ENCODE measurements around the gene ARL6.

Gene ARL6

DNA sequence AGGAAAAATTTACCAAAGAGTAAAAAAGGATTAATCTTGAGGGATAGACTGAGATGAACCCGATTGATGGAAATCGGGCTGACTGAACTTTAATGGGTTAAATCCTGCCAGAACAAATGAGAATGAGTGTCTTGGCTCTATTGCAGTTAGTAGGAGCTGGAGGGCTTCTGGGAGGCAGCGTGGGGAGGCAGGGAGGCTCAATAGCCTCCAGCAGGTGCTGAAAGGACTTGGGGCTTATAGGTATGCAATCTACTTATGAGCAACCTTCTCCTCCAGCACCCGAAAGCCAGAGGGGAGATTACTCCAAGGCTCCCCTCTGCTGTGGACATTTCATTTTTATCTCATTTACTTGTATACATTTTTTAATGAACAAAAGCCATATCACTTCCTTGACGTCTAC, 56.2 kb downstream of the ARL6 start:
- H3K9ac ChIP-seq, result no peak overlapping the region
- no peak overlapping the region for H3K27ac ChIP-seq
- no peaks in the 10 kb centered on the region for H3K4me1 ChIP-seq
- peak overlapping the region; percentile 96 for H2AFZ ChIP-seq
- no peaks in the 10 kb centered on the region for H3K36me3 ChIP-seq (ENCODE audit: control insufficient read depth, insufficient read depth, low read length)
- H3K4me2 ChIP-seq (ENCODE audit: low read length), result no peak overlapping the region
- H3K27me3 ChIP-seq (ENCODE audit: control insufficient read depth, insufficient read depth, low read length), result no peaks in the 10 kb centered on the region
- no peak overlapping the region for H3K4me3 ChIP-seq (ENCODE audit: low read depth, low read length)
- no peaks in the 10 kb centered on the region for H3K9me3 ChIP-seq (ENCODE audit: control insufficient read depth, low read length)
- TF ChIP-seq, protein P1, sequence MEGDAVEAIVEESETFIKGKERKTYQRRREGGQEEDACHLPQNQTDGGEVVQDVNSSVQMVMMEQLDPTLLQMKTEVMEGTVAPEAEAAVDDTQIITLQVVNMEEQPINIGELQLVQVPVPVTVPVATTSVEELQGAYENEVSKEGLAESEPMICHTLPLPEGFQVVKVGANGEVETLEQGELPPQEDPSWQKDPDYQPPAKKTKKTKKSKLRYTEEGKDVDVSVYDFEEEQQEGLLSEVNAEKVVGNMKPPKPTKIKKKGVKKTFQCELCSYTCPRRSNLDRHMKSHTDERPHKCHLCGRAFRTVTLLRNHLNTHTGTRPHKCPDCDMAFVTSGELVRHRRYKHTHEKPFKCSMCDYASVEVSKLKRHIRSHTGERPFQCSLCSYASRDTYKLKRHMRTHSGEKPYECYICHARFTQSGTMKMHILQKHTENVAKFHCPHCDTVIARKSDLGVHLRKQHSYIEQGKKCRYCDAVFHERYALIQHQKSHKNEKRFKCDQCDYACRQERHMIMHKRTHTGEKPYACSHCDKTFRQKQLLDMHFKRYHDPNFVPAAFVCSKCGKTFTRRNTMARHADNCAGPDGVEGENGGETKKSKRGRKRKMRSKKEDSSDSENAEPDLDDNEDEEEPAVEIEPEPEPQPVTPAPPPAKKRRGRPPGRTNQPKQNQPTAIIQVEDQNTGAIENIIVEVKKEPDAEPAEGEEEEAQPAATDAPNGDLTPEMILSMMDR (IDR thresholded peaks at IDR 0.05), result no peak
- no peaks in the 10 kb centered on the region for H3K79me2 ChIP-seq

DNA sequence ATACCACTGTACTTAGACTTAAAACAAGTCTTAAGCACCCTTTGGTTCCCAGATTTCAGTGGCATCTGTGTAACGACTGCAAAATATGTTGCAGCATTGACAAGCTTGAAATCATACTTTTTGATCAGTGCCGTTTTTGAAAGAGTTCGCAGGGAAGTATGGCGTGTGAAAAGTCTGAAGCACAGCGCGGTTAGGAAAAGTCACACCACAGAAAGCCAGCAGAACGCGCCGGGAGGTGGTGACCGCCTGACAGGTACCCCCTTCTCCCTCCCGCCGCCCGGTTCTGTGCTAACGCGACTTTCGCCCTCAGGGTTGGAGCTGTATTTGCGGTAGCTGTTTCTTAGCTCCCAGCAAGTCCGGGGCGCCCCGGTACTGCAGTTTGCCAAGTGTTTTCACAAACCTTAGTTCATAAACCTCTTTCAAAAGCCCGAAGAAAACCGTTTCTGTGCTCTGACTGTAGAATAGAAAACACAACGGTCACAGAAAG, 56.8 kb downstream of the ARL6 start:
- Histone ChIP-seq H3K4me3 (ENCODE audit: low read depth, low read length) (peak overlapping the region; percentile 81), H2AFZ (peak overlapping the region; percentile 96), H3K9me3 (ENCODE audit: control insufficient read depth, low read length) (no peaks in the 10 kb centered on the region), H3K36me3 (ENCODE audit: control insufficient read depth, insufficient read depth, low read length) (no peaks in the 10 kb centered on the region), H3K9ac (no peak overlapping the region), H3K4me2 (ENCODE audit: low read length) (peak overlapping the region; percentile 71), H3K4me1 (no peaks in the 10 kb centered on the region), H3K79me2 (no peaks in the 10 kb centered on the region), H3K27ac (peak overlapping the region; percentile 29), H3K27me3 (ENCODE audit: control insufficient read depth, insufficient read depth, low read length) (no peaks in the 10 kb centered on the region)
- TF ChIP-seq, protein P1 (IDR thresholded peaks at IDR 0.05), result no peak

- H3K4me2 ChIP-seq (ENCODE audit: low read length), result peak within 1 kb of the TSS; percentile 71
- no peaks in the 10 kb centered on the region for H3K36me3 ChIP-seq (ENCODE audit: control insufficient read depth, insufficient read depth, low read length)
- H3K9me3 ChIP-seq (ENCODE audit: control insufficient read depth, low read length), result no peaks in the 10 kb centered on the region
- no peaks in the 10 kb centered on the region for H3K4me1 ChIP-seq
- peak within 1 kb of the TSS; percentile 76 for H3K27ac ChIP-seq
- H3K27me3 ChIP-seq (ENCODE audit: control insufficient read depth, insufficient read depth, low read length), result no peaks in the 10 kb centered on the region
- H3K4me3 ChIP-seq (ENCODE audit: low read depth, low read length), result peak within 1 kb of the TSS; percentile 81
- no peaks in the 10 kb centered on the region for H3K79me2 ChIP-seq
- H2AFZ ChIP-seq, result peak within 1 kb of the TSS; percentile 96
- H3K9ac ChIP-seq, result peak within 1 kb of the TSS; percentile 38
- TF ChIP-seq, protein P1 (IDR thresholded peaks at IDR 0.05), result no peak
These were observed 57.3 kb downstream of the ARL6 start, which contains the start of gene CRYBG3 for GRCh38 chr3:97821774-97822358. Gene CRYBG3, plus strand, starts transcription at chr3:97822011. Its CDS starts 196 bp downstream, at chr3:97822207.

DNA sequence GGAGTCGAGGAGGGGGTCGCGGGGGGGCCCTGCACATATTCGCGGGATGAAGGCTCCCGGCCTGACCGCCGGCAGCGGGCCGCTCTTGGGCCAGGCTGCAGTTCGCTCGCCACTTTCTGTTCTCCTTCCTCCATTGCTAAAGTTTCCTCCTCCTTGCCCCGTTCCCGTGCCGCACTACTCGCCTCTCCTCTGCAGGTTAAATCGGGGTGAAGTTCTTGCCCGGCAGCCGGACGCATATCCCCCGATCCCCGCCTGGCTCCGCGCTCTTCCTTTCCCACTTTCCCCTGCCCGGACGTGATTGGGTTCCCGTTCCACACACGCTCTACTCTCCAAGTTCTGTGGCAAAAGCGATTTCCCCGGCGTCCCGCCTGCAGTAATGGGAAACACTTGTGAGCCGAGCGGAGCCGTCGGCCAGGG, 57.8 kb downstream of the ARL6 start:
- no peaks in the 10 kb centered on the region for H3K4me1 ChIP-seq
- H3K27ac ChIP-seq, result peak overlapping the region; percentile 76
- H3K4me3 ChIP-seq (ENCODE audit: low read depth, low read length), result peak overlapping the region; percentile 81
- peaks cover 4% of the 10 kb centered on the region for H3K79me2 ChIP-seq
- H3K9me3 ChIP-seq (ENCODE audit: control insufficient read depth, low read length), result no peaks in the 10 kb centered on the region
- TF ChIP-seq, protein P1 (IDR thresholded peaks at IDR 0.05), result no peak
- H3K36me3 ChIP-seq (ENCODE audit: control insufficient read depth, insufficient read depth, low read length), result no peaks in the 10 kb centered on the region
- no peaks in the 10 kb centered on the region for H3K27me3 ChIP-seq (ENCODE audit: control insufficient read depth, insufficient read depth, low read length)
- H3K4me2 ChIP-seq (ENCODE audit: low read length), result peak overlapping the region; percentile 71
- peak overlapping the region; percentile 38 for H3K9ac ChIP-seq
- peak overlapping the region; percentile 96 for H2AFZ ChIP-seq
